Lung microvascular endothelial cell (primary cell): Measurements from ENCODE around the gene ARFGAP1. TPM values are rescaled to one million over a fixed set of nuclear protein-coding genes. Genes with fewer than 3 reads are reported as not detected.

Experiments
- DNase-seq, 2 donors: peaks; one replicate each; pipeline versions ENCODE4 v3.0.0 to v3.0.0-alpha.2; 2010; ENCODE audit warnings: low read depth in 2 of 2
- total RNA-seq: library from RNA; depleted of rRNA; stranded (reverse); fragments of >200 nt; gene quantifications from 2 replicates; pipeline ENCODE4 v1.2.1, GENCODE V29; 2014

Gene ARFGAP1
- total RNA-seq, 1 donor from 2014 or later = 43.1 TPM

GRCh38 chr20:63277466-63278272 lies 5.1 kb downstream of the ARFGAP1 start:
- DNase-seq = no peak

DNA sequence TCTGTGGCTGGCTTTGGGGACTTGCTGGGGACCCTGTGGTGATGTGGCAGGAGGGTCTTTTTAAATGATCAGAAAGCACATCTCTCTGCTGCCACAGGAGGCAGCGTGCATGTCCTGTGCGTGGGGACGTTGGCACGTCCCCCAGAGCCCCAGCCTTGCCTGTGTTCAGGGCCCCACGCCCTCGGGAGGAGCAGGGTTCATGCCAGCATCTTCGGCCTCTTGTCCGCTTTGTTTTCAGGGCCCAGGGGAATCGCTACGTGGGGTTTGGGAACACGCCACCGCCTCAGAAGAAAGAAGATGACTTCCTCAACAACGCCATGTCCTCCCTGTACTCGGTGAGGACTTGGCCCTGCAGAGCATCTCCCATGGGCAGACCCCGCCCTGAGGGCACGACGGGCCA lies 6.0 kb downstream of the ARFGAP1 start:
- no peak for DNase-seq

- no peak for DNase-seq
Observed at GRCh38 chr20:63279931-63280330, 7.3 kb downstream of the ARFGAP1 start.

DNA sequence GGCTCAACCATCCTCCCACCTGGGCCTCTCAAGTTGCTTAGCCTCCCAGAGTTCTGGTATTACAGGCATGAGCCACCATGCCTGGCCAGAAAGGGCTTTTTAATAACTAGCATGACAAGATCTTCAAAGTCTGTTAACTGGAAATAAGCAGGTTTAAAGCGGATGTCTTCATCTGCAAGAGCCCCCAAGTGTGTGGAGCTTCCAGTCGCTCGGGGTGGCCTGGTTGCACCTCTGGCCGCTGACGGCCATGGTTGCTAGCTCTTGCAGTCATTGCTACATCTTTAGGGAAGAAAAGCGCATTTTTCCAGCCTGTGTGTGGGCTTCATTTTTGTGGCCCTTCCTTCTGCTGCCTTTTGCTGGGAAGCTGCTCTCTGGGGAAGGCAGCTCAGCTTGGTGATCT lies 7.8 kb downstream of the ARFGAP1 start:
- DNase-seq = no peak

DNA sequence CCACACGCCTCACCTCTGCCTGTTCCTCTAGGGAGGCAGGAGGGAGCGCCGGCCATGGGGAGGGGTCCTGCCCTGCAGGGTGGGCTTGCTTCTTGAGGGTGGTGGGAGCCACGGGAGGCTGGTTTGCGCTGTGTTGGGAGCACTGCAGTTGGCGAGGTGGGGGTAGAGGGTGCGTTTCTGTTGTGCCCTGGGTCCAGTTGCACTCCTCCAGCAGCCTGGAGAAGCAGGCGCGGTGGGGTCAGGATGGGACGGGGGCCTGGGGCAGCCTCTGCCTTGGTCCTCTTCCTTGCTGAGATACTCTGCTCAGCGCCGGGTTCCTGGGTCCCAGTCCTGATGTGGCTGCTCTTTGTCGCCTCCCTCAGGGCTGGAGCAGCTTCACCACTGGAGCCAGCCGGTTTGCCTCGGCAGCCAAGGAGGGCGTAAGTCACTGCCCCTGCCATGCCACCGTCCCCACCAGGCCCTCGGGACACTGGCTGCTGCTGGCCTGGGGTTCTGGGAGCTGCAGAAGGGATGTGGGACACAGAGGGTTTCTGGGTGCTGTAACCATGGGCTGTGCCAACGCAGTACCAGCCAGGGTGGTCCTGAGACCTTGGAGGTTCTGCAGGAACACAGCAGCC lies 8.4 kb downstream of the ARFGAP1 start:
- DNase-seq = peak in 1 of 2 donors; percentile 24

DNA sequence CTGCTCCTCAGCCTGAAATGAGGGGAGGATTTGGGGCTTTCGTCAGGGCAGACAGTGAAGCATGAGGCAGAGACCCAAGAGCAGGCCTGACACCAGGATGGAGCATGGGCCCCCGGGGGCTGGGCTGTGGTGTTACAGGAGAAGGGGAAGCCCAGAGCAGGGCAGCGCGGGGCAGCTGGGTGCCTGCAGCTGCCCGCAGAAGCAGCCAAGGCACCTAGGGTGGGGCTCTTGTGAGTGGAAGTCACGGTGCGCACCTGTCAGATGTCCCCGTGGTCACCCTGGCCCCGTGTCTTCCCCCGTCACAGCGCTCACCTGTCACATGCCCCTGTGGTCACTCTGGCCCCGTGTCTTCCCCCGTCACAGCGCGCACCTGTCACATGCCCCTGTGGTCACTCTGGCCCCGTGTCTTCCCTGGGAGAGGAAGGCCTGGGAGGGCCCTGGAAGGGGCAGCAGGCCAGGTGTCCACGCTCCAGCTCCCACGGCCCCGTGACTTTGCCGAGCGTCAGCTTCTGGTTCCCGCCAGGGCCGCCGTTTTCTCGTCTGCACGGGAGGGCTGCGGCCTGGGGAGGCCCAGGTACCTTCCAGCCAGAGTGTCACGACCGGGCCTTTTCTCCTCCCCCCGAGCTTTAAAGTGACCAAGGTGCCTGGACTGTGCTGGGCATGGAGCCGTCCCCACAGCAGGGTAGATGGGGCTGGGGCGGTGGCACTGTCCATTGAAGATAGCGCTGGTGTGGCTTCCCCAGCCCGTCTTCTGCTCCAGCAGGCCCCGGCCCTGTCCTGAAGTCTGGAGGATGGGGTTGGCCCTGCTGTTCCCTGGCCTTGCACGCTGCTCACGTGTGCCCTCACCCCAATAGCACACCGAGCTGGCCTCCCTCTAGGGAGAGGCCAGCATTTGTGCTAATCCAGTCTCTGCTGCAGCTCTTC lies 9.4 kb downstream of the ARFGAP1 start:
- DNase-seq = no peak

DNA sequence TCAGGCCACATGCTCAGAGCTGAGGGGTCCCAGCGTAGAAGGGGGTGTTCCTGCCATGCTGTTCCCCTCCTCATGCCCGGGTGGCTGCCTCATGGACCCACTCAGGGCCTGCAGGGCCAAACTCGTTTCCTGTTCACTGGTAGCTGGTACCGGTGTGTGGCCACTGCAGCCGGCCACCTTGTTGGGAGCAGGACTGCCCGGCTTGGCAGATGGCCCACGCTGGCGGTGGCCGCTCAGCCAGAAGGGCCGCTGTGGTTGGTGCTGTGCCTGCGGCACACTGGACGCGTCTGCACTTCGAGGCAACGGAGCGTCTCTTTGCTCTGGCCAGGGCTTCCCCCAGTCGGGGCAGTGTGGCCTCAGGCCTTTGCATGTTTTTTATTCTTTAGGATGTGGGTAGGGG lies 10.3 kb downstream of the ARFGAP1 start:
- DNase-seq = no peak

GRCh38 chr20:63283397-63284082 lies 10.9 kb downstream of the ARFGAP1 start:
- no peak for DNase-seq

DNA sequence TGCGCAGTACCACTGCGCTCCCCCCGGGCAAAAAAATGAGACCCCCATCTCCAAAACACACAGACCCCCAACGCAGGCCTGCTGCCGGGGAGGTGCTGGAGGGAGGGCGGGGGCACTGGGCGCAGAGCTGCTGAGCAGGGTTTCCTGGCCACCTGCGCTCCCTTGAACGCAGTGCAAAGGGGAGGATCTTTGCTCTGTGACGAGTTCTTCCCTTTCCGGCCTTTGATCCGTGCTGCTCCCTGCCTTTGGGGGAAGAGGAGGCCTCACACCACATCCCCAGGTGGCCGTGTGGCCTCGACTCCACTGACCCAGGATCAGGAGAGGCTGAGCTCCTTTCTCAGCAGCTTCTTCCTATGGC lies 11.4 kb downstream of the ARFGAP1 start:
- DNase-seq = peak in 1 of 2 donors; percentile 74

- peak in 1 of 2 donors; percentile 85 for DNase-seq
Observed at GRCh38 chr20:63284544-63284949, 11.9 kb downstream of the ARFGAP1 start.

- DNase-seq = no peak
Observed at GRCh38 chr20:63284981-63285524, 12.4 kb downstream of the ARFGAP1 start.

- no peak for DNase-seq
Observed at GRCh38 chr20:63285636-63286615, 13.3 kb downstream of the ARFGAP1 start.

- no peak for DNase-seq
Observed at GRCh38 chr20:63286781-63287696, 14.4 kb downstream of the ARFGAP1 start.

DNA sequence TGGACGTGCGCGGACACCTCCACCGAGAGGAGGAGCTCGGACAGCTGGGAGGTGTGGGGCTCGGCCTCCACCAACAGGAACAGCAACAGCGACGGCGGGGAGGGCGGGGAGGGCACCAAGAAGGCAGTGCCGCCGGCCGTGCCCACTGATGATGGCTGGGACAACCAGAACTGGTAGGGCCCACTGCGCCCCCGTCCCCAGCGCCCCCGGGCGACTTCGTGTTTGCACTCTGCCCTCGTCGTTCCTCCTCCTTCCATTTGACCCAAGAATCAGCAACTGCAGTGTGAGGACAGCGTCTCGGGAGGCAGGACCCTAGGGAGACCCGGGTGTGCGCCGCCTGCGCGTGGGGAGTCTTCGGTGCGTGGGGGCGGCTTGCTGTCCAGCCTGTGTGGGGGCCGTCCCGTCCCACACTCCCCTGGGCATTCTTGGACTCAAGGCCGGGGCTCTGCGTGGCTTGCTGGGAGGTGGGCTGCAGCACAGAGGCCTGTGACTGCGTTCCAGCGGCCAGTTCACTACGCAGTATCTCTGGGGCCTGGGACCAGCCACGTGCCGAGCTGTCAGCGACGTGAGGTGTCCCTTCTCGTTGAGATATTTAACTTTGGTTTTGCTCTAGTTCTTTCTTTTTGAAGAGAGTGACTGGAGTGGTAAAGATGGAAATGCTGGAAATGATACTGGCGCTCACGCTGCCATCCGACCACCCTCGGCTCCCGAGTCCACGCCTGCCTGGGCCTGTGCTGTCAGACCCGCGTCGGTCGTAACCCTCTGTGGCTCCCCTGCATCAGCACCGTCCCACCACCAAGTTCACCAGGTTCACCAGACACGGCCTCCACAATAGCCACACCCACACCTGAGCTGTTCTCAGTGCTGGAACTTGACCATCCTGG lies 15.3 kb downstream of the ARFGAP1 start:
- no peak for DNase-seq

- DNase-seq = no peak
Observed at GRCh38 chr20:63288581-63289251, 16.1 kb downstream of the ARFGAP1 start.

DNA sequence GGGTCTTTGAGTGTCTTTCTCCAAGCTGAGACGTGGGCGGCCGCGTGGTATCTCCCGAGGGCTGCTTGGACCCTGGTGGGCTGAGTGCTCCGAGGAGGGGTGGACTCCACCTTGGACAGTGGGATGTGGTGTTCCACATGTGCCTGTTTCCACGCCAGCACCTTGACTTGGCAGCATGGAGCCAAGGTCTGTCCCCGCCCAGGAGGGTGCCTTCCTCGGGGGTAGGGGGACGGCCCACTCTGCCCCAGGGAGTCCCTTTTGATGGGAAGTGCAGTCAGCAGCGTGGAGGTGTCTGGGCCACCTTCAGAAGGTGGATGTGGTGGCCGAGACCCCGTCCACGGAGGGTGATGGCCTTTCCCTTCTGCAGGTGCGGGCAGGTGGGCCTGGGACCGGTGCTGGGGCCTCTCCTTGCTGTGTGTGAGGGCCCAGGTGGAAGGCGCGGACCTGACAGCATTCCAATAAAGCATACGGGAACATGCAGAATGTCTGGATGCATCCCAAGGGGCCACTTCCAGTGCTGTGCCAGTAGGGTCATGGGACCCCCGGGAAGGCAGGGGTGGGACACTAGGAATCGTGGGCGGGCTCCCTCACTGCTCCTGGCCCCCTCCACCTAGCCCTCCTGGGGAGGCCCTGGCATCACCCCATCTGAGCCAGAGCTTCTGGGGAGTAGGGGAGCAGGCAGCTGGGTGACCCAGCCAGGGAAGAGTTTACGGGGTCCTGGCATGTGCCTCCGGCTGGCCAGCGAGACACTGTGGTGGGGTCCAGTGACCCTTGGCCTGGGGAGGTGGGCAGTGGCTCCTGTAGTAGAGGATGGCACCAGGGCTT lies 16.9 kb downstream of the ARFGAP1 start:
- DNase-seq = no peak
